SH-SY5Y (cell line): ENCODE measurements around the gene TSPEAR.

Experiments
- GATA2 ChIP-seq: IDR thresholded peaks from 2 replicates; pipeline ENCODE4 v1.6.1; 2011; ENCODE audit warnings: mild to moderate bottlenecking, low read depth, low read length
- GATA3 ChIP-seq: IDR thresholded peaks from 2 replicates; pipeline ENCODE4 v1.6.1; 2011; ENCODE audit warnings: low read depth, mild to moderate bottlenecking, low read length, moderate library complexity

GRCh38 chr21:44508426-44508710, 203.0 kb downstream of the TSPEAR start:
- TF ChIP-seq GATA2 = no peak
- no peak for TF ChIP-seq GATA3
